ENCODE measurements around the gene FLT3LG.
"Not testable (repeated sequence)": the region's sequence is repeated elsewhere in the genome, so short reads cannot be mapped to it uniquely, and the experiment has no call there.

Gene FLT3LG

GRCh38 chr19:49441210-49441959 lies 32.6 kb upstream of the FLT3LG start, which contains the start of gene SLC17A7:
Gene SLC17A7, minus strand, starts transcription at chr19:49441527. Its CDS starts 148 bp downstream, at chr19:49441379.
- no peak for DNase-seq (ENCODE audit: low spot score)

- DNase-seq (ENCODE audit: low spot score), result no peak
Observed at GRCh38 chr19:49441960-49442350, 32.1 kb upstream of the FLT3LG start.

- DNase-seq (ENCODE audit: low spot score), result no peak
Observed at GRCh38 chr19:49442354-49442753, 31.7 kb upstream of the FLT3LG start.

- peak; percentile 83 for DNase-seq (ENCODE audit: low spot score)
Observed at GRCh38 chr19:49442771-49443365, 31.1 kb upstream of the FLT3LG start.

GRCh38 chr19:49443366-49444099 lies 30.5 kb upstream of the FLT3LG start:
- DNase-seq (ENCODE audit: low spot score), result peak; percentile 94

- not testable (repeated sequence) for DNase-seq (ENCODE audit: low spot score)
Observed at GRCh38 chr19:49444100-49444700, 29.8 kb upstream of the FLT3LG start.

- no peak for DNase-seq (ENCODE audit: low spot score)
Observed at GRCh38 chr19:49445997-49446396, 28.0 kb upstream of the FLT3LG start.

GRCh38 chr19:49447485-49448431 lies 26.3 kb upstream of the FLT3LG start:
- DNase-seq (ENCODE audit: low spot score), result no peak

GRCh38 chr19:49448432-49448786 lies 25.6 kb upstream of the FLT3LG start:
- no peak for DNase-seq (ENCODE audit: low spot score)

GRCh38 chr19:49450405-49450804 lies 23.6 kb upstream of the FLT3LG start:
- DNase-seq (ENCODE audit: low spot score), result no peak

- peak; percentile 99 for DNase-seq (ENCODE audit: low spot score)
Observed at GRCh38 chr19:49451430-49452181, 22.4 kb upstream of the FLT3LG start, which contains the start of gene PIH1D1. Gene PIH1D1, minus strand, starts transcription at chr19:49451814. Its CDS starts 240 bp downstream, at chr19:49451574.

- peak; percentile 98 for DNase-seq (ENCODE audit: low spot score)
Observed at GRCh38 chr19:49453013-49453756, 20.8 kb upstream of the FLT3LG start, which contains the start of gene ALDH16A1. Gene ALDH16A1, plus strand, starts transcription at chr19:49453225. Its CDS starts 107 bp downstream, at chr19:49453332.

- DNase-seq (ENCODE audit: low spot score), result no peak
Observed at GRCh38 chr19:49453757-49454240, 20.2 kb upstream of the FLT3LG start.

- no peak for DNase-seq (ENCODE audit: low spot score)
Observed at GRCh38 chr19:49455773-49456172, 18.2 kb upstream of the FLT3LG start.

- DNase-seq (ENCODE audit: low spot score), result no peak
Observed at GRCh38 chr19:49456326-49456725, 17.7 kb upstream of the FLT3LG start.

- DNase-seq (ENCODE audit: low spot score), result no peak
Observed at GRCh38 chr19:49458567-49458903, 15.5 kb upstream of the FLT3LG start.

- no peak for DNase-seq (ENCODE audit: low spot score)
Observed at GRCh38 chr19:49459388-49459787, 14.6 kb upstream of the FLT3LG start.

- not testable (repeated sequence) for DNase-seq (ENCODE audit: low spot score)
Observed at GRCh38 chr19:49461130-49461529, 12.9 kb upstream of the FLT3LG start.

GRCh38 chr19:49461656-49462055 lies 12.4 kb upstream of the FLT3LG start:
- DNase-seq (ENCODE audit: low spot score), result no peak

GRCh38 chr19:49462492-49462891 lies 11.5 kb upstream of the FLT3LG start:
- DNase-seq (ENCODE audit: low spot score), result no peak
